Naive B cell (primary cell): Measurements from ENCODE around the gene NRP2. TPM values are rescaled to one million over a fixed set of nuclear protein-coding genes. Genes with fewer than 3 reads are reported as not detected.

Source experiments
- ATAC-seq, 2 donors: fragments of 150-1000 bp; cut with Tn5 transposase; 2 replicates each; pipeline ENCODE4 v1.10.0; 2021; ENCODE audit warnings: low read depth in 2 of 2, mild to moderate bottlenecking in 2 of 2, moderate library complexity in 2 of 2
- DNase-seq: peaks from one replicate; pipeline ENCODE4 v3.0.0; 2022
- H3K27ac Mint-ChIP-seq, 6 donors: one replicate each; pipeline ENCODE4 v1.8.0; 2020 to 2022; ENCODE audit warnings: mild to moderate bottlenecking in 6 of 6, mixed read lengths in 6 of 6, moderate library complexity in 5 of 6, inconsistent platforms in 2 of 6
- H3K27me3 Mint-ChIP-seq, 3 donors: one replicate each; pipeline ENCODE4 v1.8.0; 2021 to 2022; ENCODE audit warnings: mixed read lengths in 3 of 3, mild to moderate bottlenecking in 1 of 3
- H3K36me3 Mint-ChIP-seq, 2 donors: one replicate each; pipeline ENCODE4 v1.8.0; 2020 to 2022; ENCODE audit warnings: mixed read lengths in 2 of 2, inconsistent platforms in 1 of 2, mild to moderate bottlenecking in 1 of 2
- H3K4me1 Mint-ChIP-seq, 3 donors: one replicate each; pipeline ENCODE4 v1.8.0; 2020 to 2022; ENCODE audit warnings: mixed read lengths in 3 of 3, inconsistent platforms in 1 of 3, mild to moderate bottlenecking in 1 of 3, moderate library complexity in 1 of 3
- H3K4me3 Mint-ChIP-seq, 8 donors: one replicate each; pipeline ENCODE4 v1.8.0; 2020 to 2022; ENCODE audit warnings: mild to moderate bottlenecking in 8 of 8, mixed read lengths in 8 of 8, moderate library complexity in 8 of 8, inconsistent platforms in 2 of 8
- H3K9me3 Mint-ChIP-seq, 7 donors: one replicate each; pipeline ENCODE4 v1.8.0; 2020 to 2022; ENCODE audit warnings: mixed read lengths in 7 of 7, mild to moderate bottlenecking in 5 of 7, inconsistent platforms in 2 of 7, moderate library complexity in 1 of 7
- polyA plus RNA-seq, 6 donors: library from polyadenylated mRNA; unstranded; fragments of 300-500 nt; fragmentation: Illumina TruSeq; gene quantifications; one replicate each; pipeline ENCODE4 v1.2.3, GENCODE V29; 2021; ENCODE audit warnings: low read depth in 6 of 6

Gene NRP2
- polyA plus RNA-seq, 6 donors from 2014 or later = 0.49 to 7.6 (median 2.0) TPM

- H3K27ac Mint-ChIP-seq = no peak overlapping the region
- no peaks in the 10 kb centered on the region for H3K4me1 Mint-ChIP-seq
- H3K36me3 Mint-ChIP-seq = peaks cover 4 to 16% of the 10 kb centered on the region in 2 donors
- H3K27me3 Mint-ChIP-seq = peaks cover 0 to 3% (median under 1%) of the 10 kb centered on the region in 3 donors
- no peak for DNase-seq
- no peak for ATAC-seq
- peaks cover 0 to 9% (median 6%) of the 10 kb centered on the region in 7 donors for H3K9me3 Mint-ChIP-seq
- no peak overlapping the region for H3K4me3 Mint-ChIP-seq
Measured at GRCh38 chr2:205796805-205797313, 114.6 kb downstream of the NRP2 start.

- no peak overlapping the region for H3K27ac Mint-ChIP-seq
Measured at GRCh38 chr2:205797866-205798265, 115.6 kb downstream of the NRP2 start.

GRCh38 chr2:205800224-205800623, 117.9 kb downstream of the NRP2 start:
- DNase-seq (no peak), ATAC-seq (no peak)
- Mint-ChIP-seq H3K36me3 (peaks cover 4 to 16% of the 10 kb centered on the region in 2 donors), H3K4me1 (no peaks in the 10 kb centered on the region), H3K27ac (no peak overlapping the region), H3K27me3 (peaks cover 0 to 13% (median 12%) of the 10 kb centered on the region in 3 donors), H3K4me3 (no peak overlapping the region), H3K9me3 (peaks cover 0 to 9% (median 6%) of the 10 kb centered on the region in 7 donors)

More at GRCh38 chr2:205797866-205798265, 115.6 kb downstream of the NRP2 start:
- no peak for DNase-seq
- ATAC-seq = no peak
- Mint-ChIP-seq H3K27me3 (peaks cover 0 to 13% (median 10%) of the 10 kb centered on the region in 3 donors), H3K4me3 (no peak overlapping the region), H3K4me1 (no peaks in the 10 kb centered on the region), H3K36me3 (peaks cover 4 to 16% of the 10 kb centered on the region in 2 donors), H3K9me3 (peaks cover 0 to 9% (median 6%) of the 10 kb centered on the region in 7 donors)

DNA sequence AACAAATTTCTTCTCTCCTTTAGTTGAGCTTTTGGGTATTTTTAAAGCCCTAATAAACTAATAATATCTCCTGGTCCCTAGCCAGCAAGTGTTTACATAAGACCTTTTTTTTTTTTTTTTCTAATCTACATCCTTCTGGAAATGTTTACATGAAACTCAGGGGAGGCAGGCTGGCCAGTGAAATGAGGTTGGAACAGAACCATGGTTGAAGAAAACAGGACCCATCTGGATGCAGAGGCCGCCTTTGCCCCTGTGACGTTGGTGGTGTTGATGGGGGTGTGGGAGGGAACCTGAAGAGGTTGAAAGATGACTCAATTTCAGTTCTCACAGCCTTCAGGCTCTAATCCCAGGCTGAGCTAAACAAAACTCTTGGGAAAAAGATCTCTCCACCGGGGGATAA, 118.5 kb downstream of the NRP2 start:
- peaks cover 4 to 16% of the 10 kb centered on the region in 2 donors for H3K36me3 Mint-ChIP-seq
- H3K4me3 Mint-ChIP-seq = peak overlapping the region in 1 of 8 donors; percentile 29
- no peak overlapping the region for H3K27ac Mint-ChIP-seq
- ATAC-seq (no peak), DNase-seq (no peak)
- H3K27me3 Mint-ChIP-seq = peaks cover 0 to 13% (median 12%) of the 10 kb centered on the region in 3 donors
- no peaks in the 10 kb centered on the region for H3K4me1 Mint-ChIP-seq
- H3K9me3 Mint-ChIP-seq = peaks cover 0 to 9% (median 6%) of the 10 kb centered on the region in 7 donors

DNA sequence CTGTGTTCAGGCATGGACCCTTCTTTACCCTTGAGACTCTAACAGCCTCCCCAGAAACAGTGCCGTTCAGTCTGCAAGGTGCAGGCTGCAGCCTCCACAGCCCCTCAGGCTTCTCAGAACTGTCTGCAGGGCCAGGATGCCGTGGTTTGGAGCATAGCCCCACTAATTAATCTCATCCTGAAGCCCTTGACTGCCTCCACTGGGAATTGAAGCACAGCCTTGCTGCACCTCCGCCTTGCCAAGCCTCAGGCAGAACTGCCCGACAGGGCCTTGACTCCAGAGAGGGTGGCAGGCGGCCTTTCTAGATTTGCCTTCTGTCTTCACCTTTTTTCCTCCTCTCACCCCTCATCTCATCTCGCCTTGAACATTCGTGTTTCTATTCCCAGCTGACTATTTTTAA, 119.8 kb downstream of the NRP2 start:
- DNase-seq = no peak
- ATAC-seq = no peak
- H3K9me3 Mint-ChIP-seq = peaks cover 0 to 9% (median 6%) of the 10 kb centered on the region in 7 donors
- no peak overlapping the region for H3K27ac Mint-ChIP-seq
- H3K4me1 Mint-ChIP-seq = no peaks in the 10 kb centered on the region
- H3K27me3 Mint-ChIP-seq = peaks cover 0 to 22% (median 13%) of the 10 kb centered on the region in 3 donors
- peaks cover 4 to 16% of the 10 kb centered on the region in 2 donors for H3K36me3 Mint-ChIP-seq
- H3K4me3 Mint-ChIP-seq = no peak overlapping the region

DNA sequence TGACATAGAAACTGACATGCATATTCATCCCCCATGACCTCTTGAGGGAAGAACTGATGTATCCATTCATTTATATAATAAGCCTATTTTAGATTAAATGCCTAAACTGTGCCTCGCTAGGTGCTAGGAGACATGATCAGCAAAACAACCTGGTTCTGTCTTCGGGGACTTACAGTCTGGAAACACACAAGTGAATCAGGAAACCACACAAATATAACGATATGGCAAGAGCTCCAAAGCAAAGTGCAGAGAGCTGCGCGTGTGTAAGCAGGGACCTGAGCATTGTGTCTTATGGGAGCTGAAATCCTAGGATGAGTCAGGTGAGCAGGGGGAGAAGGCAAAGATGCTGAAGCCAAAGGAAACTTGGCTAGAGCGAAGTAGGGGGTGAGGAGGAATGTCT, 120.6 kb downstream of the NRP2 start:
- no peak overlapping the region for H3K4me3 Mint-ChIP-seq
- ATAC-seq = no peak
- H3K27ac Mint-ChIP-seq = no peak overlapping the region
- peaks cover 0 to 9% (median 5%) of the 10 kb centered on the region in 7 donors for H3K9me3 Mint-ChIP-seq
- no peak for DNase-seq
- H3K27me3 Mint-ChIP-seq = peaks cover 0 to 22% (median 13%) of the 10 kb centered on the region in 3 donors
- H3K36me3 Mint-ChIP-seq = peaks cover 0 to 16% of the 10 kb centered on the region in 2 donors
- H3K4me1 Mint-ChIP-seq = no peaks in the 10 kb centered on the region

DNA sequence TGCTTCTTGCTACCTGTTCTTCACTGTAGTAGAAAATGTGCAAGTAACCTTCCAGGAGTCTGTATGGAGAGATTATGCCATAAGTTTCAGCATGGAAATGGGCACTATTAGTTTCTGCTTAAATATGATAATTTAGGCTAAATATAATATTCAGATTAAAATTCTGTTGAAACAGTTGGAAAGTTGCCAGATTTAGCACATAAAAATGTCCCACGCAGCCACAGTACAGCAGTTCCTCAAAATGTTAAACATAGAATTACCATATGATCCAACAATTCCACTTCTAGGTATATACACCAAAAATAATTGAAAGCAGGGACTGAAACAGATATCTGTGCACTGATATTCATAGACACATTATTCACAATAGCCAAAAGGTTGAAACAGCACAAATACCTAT, 121.2 kb downstream of the NRP2 start:
- DNase-seq (no peak), ATAC-seq (no peak)
- H3K4me1 Mint-ChIP-seq = no peaks in the 10 kb centered on the region
- peaks cover 0 to 7% (median 4%) of the 10 kb centered on the region in 7 donors for H3K9me3 Mint-ChIP-seq
- peaks cover 0 to 12% of the 10 kb centered on the region in 2 donors for H3K36me3 Mint-ChIP-seq
- peaks cover 0 to 22% (median 13%) of the 10 kb centered on the region in 3 donors for H3K27me3 Mint-ChIP-seq
- H3K27ac Mint-ChIP-seq = peak overlapping the region in 1 of 6 donors; percentile 22
- H3K4me3 Mint-ChIP-seq = no peak overlapping the region

DNA sequence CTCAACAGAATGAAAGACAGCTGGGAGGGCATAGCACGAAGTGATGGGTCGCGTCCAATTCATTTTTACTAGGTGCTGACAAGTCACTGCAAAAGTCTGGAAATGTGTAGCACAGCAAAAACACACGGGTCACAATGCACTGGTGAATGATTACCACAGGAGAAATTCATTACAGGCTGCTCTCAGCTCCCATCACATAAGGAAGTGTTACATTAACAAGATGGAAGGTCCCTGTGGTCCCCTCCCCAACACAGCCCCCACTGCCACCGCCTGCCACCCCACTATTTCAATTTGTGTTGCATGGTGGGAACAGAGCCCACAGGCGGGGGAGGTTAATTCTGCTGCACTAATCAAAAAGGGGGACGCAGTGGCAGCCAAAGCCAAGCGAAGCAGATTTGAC, 122.8 kb downstream of the NRP2 start:
- Mint-ChIP-seq H3K27me3 (peaks cover 0 to 22% (median 13%) of the 10 kb centered on the region in 3 donors), H3K9me3 (no peaks in the 10 kb centered on the region), H3K27ac (no peak overlapping the region), H3K4me3 (no peak overlapping the region), H3K36me3 (no peaks in the 10 kb centered on the region), H3K4me1 (no peaks in the 10 kb centered on the region)
- no peak for DNase-seq
- ATAC-seq = no peak

- no peak for DNase-seq
- Mint-ChIP-seq H3K4me3 (no peak overlapping the region), H3K36me3 (no peaks in the 10 kb centered on the region), H3K9me3 (no peaks in the 10 kb centered on the region), H3K27me3 (peaks cover 0 to 22% (median 13%) of the 10 kb centered on the region in 3 donors), H3K27ac (no peak overlapping the region), H3K4me1 (no peaks in the 10 kb centered on the region)
- ATAC-seq = no peak
Measured at GRCh38 chr2:205806143-205806905, 124.0 kb downstream of the NRP2 start.

- Mint-ChIP-seq H3K4me3 (no peak overlapping the region), H3K9me3 (no peaks in the 10 kb centered on the region), H3K27me3 (peaks cover 0 to 18% (median 7%) of the 10 kb centered on the region in 3 donors), H3K36me3 (no peaks in the 10 kb centered on the region), H3K27ac (no peak overlapping the region), H3K4me1 (no peaks in the 10 kb centered on the region)
- no peak for ATAC-seq
- DNase-seq = no peak
Measured at GRCh38 chr2:205807229-205807628, 124.9 kb downstream of the NRP2 start.

- no peak for ATAC-seq
- Mint-ChIP-seq H3K36me3 (no peaks in the 10 kb centered on the region), H3K9me3 (no peaks in the 10 kb centered on the region), H3K4me1 (no peaks in the 10 kb centered on the region), H3K4me3 (no peak overlapping the region), H3K27ac (no peak overlapping the region), H3K27me3 (peaks cover 0 to 13% (median 1%) of the 10 kb centered on the region in 3 donors)
- DNase-seq = no peak
Measured at GRCh38 chr2:205807758-205808157, 125.5 kb downstream of the NRP2 start.

GRCh38 chr2:205808486-205809121, 126.3 kb downstream of the NRP2 start:
- Mint-ChIP-seq H3K36me3 (no peaks in the 10 kb centered on the region), H3K4me1 (no peaks in the 10 kb centered on the region), H3K4me3 (no peak overlapping the region), H3K27me3 (peaks cover 0 to 10% (median 0%) of the 10 kb centered on the region in 3 donors), H3K9me3 (peaks cover 0 to 4% (median 0%) of the 10 kb centered on the region in 7 donors), H3K27ac (peak overlapping the region in 1 of 6 donors; percentile 71)
- DNase-seq (no peak), ATAC-seq (no peak)

DNA sequence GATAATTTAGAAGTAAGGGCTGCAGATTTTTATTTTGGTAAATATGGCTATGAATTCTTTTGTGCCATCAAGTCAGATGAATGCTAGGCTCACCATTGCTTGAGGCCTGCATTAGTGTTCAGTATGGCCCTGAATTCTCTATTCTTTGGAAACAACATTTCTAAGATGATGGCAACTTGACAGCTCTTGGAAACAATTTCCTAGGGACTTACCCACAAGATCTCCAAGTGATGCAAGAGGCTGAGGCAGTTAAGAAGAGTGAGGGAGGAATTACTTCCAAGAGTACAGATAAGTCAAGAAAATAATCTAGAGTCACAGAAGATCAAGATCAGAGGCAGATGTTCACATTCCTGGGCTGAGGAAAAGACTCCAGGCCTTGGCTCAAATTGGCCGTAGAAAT, 129.1 kb downstream of the NRP2 start:
- no peaks in the 10 kb centered on the region for H3K4me1 Mint-ChIP-seq

DNA sequence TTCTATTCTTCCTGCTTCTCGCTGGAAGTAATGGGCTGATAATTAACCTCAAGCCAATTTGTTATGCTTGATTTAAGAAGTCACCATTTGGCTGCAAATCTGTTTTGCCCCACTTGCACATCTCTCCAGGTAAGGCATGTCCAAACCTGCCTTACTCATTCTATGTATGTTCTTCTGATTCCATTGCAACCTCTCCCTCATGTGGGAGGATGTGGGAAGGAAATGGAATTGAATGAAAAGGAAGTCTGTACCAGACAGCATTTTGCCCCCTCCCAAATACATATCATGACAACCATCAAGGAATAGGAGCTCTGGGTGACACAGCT, 131.7 kb downstream of the NRP2 start:
- Mint-ChIP-seq H3K36me3 (no peaks in the 10 kb centered on the region), H3K27me3 (peaks cover 8 to 16% (median 14%) of the 10 kb centered on the region in 3 donors), H3K4me3 (no peak overlapping the region), H3K9me3 (peaks cover 0 to 6% (median 0%) of the 10 kb centered on the region in 7 donors), H3K4me1 (no peaks in the 10 kb centered on the region), H3K27ac (no peak overlapping the region)
- ATAC-seq (no peak), DNase-seq (no peak)

More for the DNA sequence above, 129.1 kb downstream of the NRP2 start:
- DNase-seq = no peak
- Mint-ChIP-seq H3K27me3 (peaks cover 0 to 7% (median 4%) of the 10 kb centered on the region in 3 donors), H3K9me3 (peaks cover 0 to 6% (median 0%) of the 10 kb centered on the region in 7 donors), H3K4me3 (no peak overlapping the region), H3K27ac (no peak overlapping the region), H3K36me3 (no peaks in the 10 kb centered on the region)
- no peak for ATAC-seq
